Caco-2 (cell line): Measurements from ENCODE around the gene GAPDHS. TPM values are rescaled to one million over a fixed set of nuclear protein-coding genes. Genes with fewer than 3 reads are reported as not detected.

Experiments
- BruUV-seq: library from RNA; stranded (reverse); fragments of 400-500 nt; replicated peaks from 2 replicates; lab custom pipeline; 2021; lab: Mats Ljungman, UMichigan
- CTCF ChIA-PET: fragments of 300-600 bp; sonication (Branson Sonifier 250); formaldehyde crosslinking; loops from one replicate; lab custom pipeline; 2022; ENCODE audit warnings: antibody characterized with exemption; lab: Charles Lee
- POLR2A ChIA-PET: fragments of 300-600 bp; sonication (Branson Sonifier 250); formaldehyde crosslinking; loops from one replicate; lab custom pipeline; 2022; ENCODE audit warnings: antibody characterized with exemption; lab: Charles Lee
- DNase-seq, 2 experiments: peaks; one replicate each; pipeline versions ENCODE4 v3.0.0 to v3.0.0-alpha.2; 2020 to 2022
- H3K27me3 ChIP-seq: replicated peaks from 2 replicates; pipeline ENCODE4 v1.6.0; 2011; ENCODE audit warnings: low read length; ENCODE audit not compliant: control insufficient read depth, insufficient read depth
- H3K36me3 ChIP-seq: 2 replicates; pipeline ENCODE4 v1.5.1; 2011; ENCODE audit warnings: low read length; ENCODE audit not compliant: control insufficient read depth, insufficient read depth
- H3K4me1 ChIP-seq: fragments of 250-450 bp; sonication (Bioruptor Pico); 2 replicates; pipeline ENCODE4 v1.5.1; 2020; ENCODE audit warnings: mild to moderate bottlenecking
- H3K4me3 ChIP-seq: 2 replicates; pipeline ENCODE4 v1.5.1; 2011; ENCODE audit warnings: low read depth, mild to moderate bottlenecking, control low read depth, low read length
- H3K9me3 ChIP-seq: fragments of 250-450 bp; sonication (Bioruptor Pico); 2 replicates; pipeline ENCODE4 v1.5.1; 2020; ENCODE audit warnings: mild to moderate bottlenecking, moderate library complexity
- H3K27ac Mint-ChIP-seq: one replicate; pipeline ENCODE4 v1.8.0; 2022; ENCODE audit warnings: mixed read lengths; ENCODE audit not compliant: unreplicated experiment
- H3K27me3 Mint-ChIP-seq: one replicate; pipeline ENCODE4 v1.8.0; 2022; ENCODE audit warnings: mixed read lengths; ENCODE audit not compliant: insufficient read depth, unreplicated experiment
- H3K36me3 Mint-ChIP-seq: one replicate; pipeline ENCODE4 v1.8.0; 2022; ENCODE audit warnings: mild to moderate bottlenecking, mixed read lengths; ENCODE audit not compliant: insufficient read depth, unreplicated experiment
- H3K4me1 Mint-ChIP-seq: one replicate; pipeline ENCODE4 v1.8.0; 2022; ENCODE audit warnings: low read depth, mixed read lengths; ENCODE audit not compliant: unreplicated experiment
- H3K4me3 Mint-ChIP-seq: one replicate; pipeline ENCODE4 v1.8.0; 2022; ENCODE audit warnings: mild to moderate bottlenecking, moderate library complexity, mixed read lengths; ENCODE audit not compliant: unreplicated experiment
- H3K9me3 Mint-ChIP-seq: one replicate; pipeline ENCODE4 v1.8.0; 2022; ENCODE audit warnings: mixed read lengths; ENCODE audit not compliant: unreplicated experiment
- CTCF ChIP-seq, 2 experiments: fragments of 200-600 bp in 1 of 2; IDR thresholded peaks; 1 replicate in 1 of 2; 2 replicates in 1 of 2; pipeline versions ENCODE4 v1.5.1 to v1.8.0; 2011 to 2022; ENCODE audit warnings: antibody characterized with exemption in 1 of 2, control low read depth in 1 of 2, inconsistent platforms in 1 of 2, low read depth in 1 of 2, low read length in 1 of 2, mild to moderate bottlenecking in 1 of 2, moderate library complexity in 1 of 2; ENCODE audit not compliant: insufficient read depth in 1 of 2, severe bottlenecking in 1 of 2, unreplicated experiment in 1 of 2
- intact Hi-C: fragments of 100-400 bp; cut with micrococcal nuclease; formaldehyde crosslinking; loops from one replicate; pipeline ENCODE4 v1.10.0; 2022; ENCODE audit not compliant: unreplicated experiment
- total RNA-seq: library from RNA; stranded (reverse); gene quantifications from 2 replicates; pipeline ENCODE4 v1.2.3, GENCODE V29; 2022

GAPDHS gene
- total RNA-seq, 1 experiment from 2014 or later = not detected

- Mint-ChIP-seq H3K27me3 (no peaks in the 10 kb centered on the region), H3K4me1 (no peaks in the 10 kb centered on the region), H3K36me3 (peaks cover 33% of the 10 kb centered on the region), H3K9me3 (no peaks in the 10 kb centered on the region), H3K27ac (no peak overlapping the region), H3K4me3 (peak overlapping the region; percentile 99)
- CTCF ChIA-PET = no interaction called here
- Histone ChIP-seq H3K27me3 (no peaks in the 10 kb centered on the region), H3K36me3 (peaks cover 2% of the 10 kb centered on the region; the same call in 1 of the 2 replicates), H3K4me1 (peaks cover 11% of the 10 kb centered on the region), H3K9me3 (no peaks in the 10 kb centered on the region), H3K4me3 (no peak overlapping the region)
- no TSS peak for BruUV-seq
- POLR2A ChIA-PET = no interaction called here
- no peak for TF ChIP-seq CTCF (IDR thresholded peaks at IDR 0.05; ENCODE audit: insufficient read depth in 1 of 2, low read depth in 1 of 2, low read length in 1 of 2, severe bottlenecking in 1 of 2, unreplicated experiment in 1 of 2)
- no peak for DNase-seq
- intact Hi-C loops = loop anchor here (2.0 kb wide), 1 partner anchor 205 kb away; no protein-coding TSS in a partner anchor
Measured at GRCh38 chr19:35511337-35511736, 21.9 kb upstream of the GAPDHS start.

- peaks cover 10% of the 10 kb centered on the region; the same call in 1 of the 2 replicates for H3K4me1 ChIP-seq
- intact Hi-C loops = no loop called here
- no peaks in the 10 kb centered on the region for H3K9me3 Mint-ChIP-seq
- no peaks in the 10 kb centered on the region for H3K27me3 ChIP-seq
- no peak for TF ChIP-seq CTCF (IDR thresholded peaks at IDR 0.05; ENCODE audit: insufficient read depth in 1 of 2, low read depth in 1 of 2, low read length in 1 of 2, severe bottlenecking in 1 of 2, unreplicated experiment in 1 of 2)
- H3K27ac Mint-ChIP-seq = no peak overlapping the region
- no TSS peak for BruUV-seq
- POLR2A ChIA-PET = no interaction called here
- no peaks in the 10 kb centered on the region for H3K27me3 Mint-ChIP-seq
- peaks cover 16% of the 10 kb centered on the region for H3K36me3 Mint-ChIP-seq
- no peaks in the 10 kb centered on the region for H3K4me1 Mint-ChIP-seq
- no peak overlapping the region for H3K4me3 ChIP-seq
- H3K36me3 ChIP-seq = no peaks in the 10 kb centered on the region; the same call in 1 of the 2 replicates
- no peak for DNase-seq
- CTCF ChIA-PET = no interaction called here
- H3K9me3 ChIP-seq = no peaks in the 10 kb centered on the region
- H3K4me3 Mint-ChIP-seq = no peak overlapping the region
Measured at GRCh38 chr19:35512831-35513627, 20.2 kb upstream of the GAPDHS start.

- TF ChIP-seq CTCF (IDR thresholded peaks at IDR 0.05; ENCODE audit: insufficient read depth in 1 of 2, low read depth in 1 of 2, low read length in 1 of 2, severe bottlenecking in 1 of 2, unreplicated experiment in 1 of 2) = peak in 1 of 2 experiments; percentile 22
- no peaks in the 10 kb centered on the region for H3K4me1 Mint-ChIP-seq
- no peaks in the 10 kb centered on the region for H3K9me3 ChIP-seq
- 0 out of 2 replicates have a peak, but pooled peaks cover 4% of the 10 kb centered on the region for H3K4me1 ChIP-seq
- no peaks in the 10 kb centered on the region for H3K9me3 Mint-ChIP-seq
- DNase-seq = peak in 1 of 2 experiments; percentile 37
- no TSS peak for BruUV-seq
- peaks cover 13% of the 10 kb centered on the region for H3K36me3 Mint-ChIP-seq
- H3K27me3 ChIP-seq = no peaks in the 10 kb centered on the region
- intact Hi-C loops = no loop called here
- POLR2A ChIA-PET = no interaction called here
- H3K27ac Mint-ChIP-seq = no peak within 1 kb of the TSS
- CTCF ChIA-PET = no interaction called here
- no peak within 1 kb of the TSS for H3K4me3 ChIP-seq
- H3K27me3 Mint-ChIP-seq = no peaks in the 10 kb centered on the region
- no peak within 1 kb of the TSS for H3K4me3 Mint-ChIP-seq
- no peaks in the 10 kb centered on the region for H3K36me3 ChIP-seq
Measured at GRCh38 chr19:35513628-35514281, 19.5 kb upstream of the GAPDHS start, which contains the start of gene DMKN. TSS of gene DMKN (minus strand) at chr19:35513649. CDS start at chr19:35513475, 174 bp downstream.
